ENCODE data around the gene MDM4. TPM values are rescaled to one million over a fixed set of nuclear protein-coding genes. Genes with fewer than 3 reads are reported as not detected.

Gene MDM4
- total RNA-seq, 1 experiment from 2014 or later: 42.1 TPM

- ChIA-PET CTCF (interaction anchor here (0.9 kb wide), 1 partner anchor 831 kb away, joined by 5 read pairs; no protein-coding TSS in a partner anchor), POLR2A (no interaction called here)
- no peak for ATAC-seq
Measured at GRCh38 chr1:204509186-204509635, 7.0 kb upstream of the MDM4 start.

GRCh38 chr1:204511366-204511765 is 4.8 kb upstream of the MDM4 start:
- intact Hi-C loops (cut with micrococcal nuclease; ENCODE audit: unreplicated experiment) (no loop called here), in situ Hi-C loops (cut with HindIII; ENCODE audit: low pct_unique_long_range_greater_than_20kb, low sequenced_read_pairs) (no loop called here)
- ATAC-seq: no peak
- DNase-seq (ENCODE audit: low read depth, low spot score): no peak
- Histone ChIP-seq H3K9me3 (ENCODE audit: control insufficient read depth, insufficient read depth, low read depth, low read length) (no peaks in the 10 kb centered on the region), H3K4me1 (ENCODE audit: control insufficient read depth, insufficient read depth, low read length) (no peaks in the 10 kb centered on the region), H3K27me3 (ENCODE audit: control insufficient read depth, insufficient read depth, low read length) (no peaks in the 10 kb centered on the region), H3K27ac (ENCODE audit: low read length) (no peak overlapping the region), H3K4me3 (ENCODE audit: low read depth in 2 of 2, low read length in 2 of 2) (no peak overlapping the region), H3K36me3 (ENCODE audit: control insufficient read depth, insufficient read depth, low read length) (no peaks in the 10 kb centered on the region)
- ChIA-PET CTCF (no interaction called here), POLR2A (no interaction called here)
- BruUV-seq (replicated peaks): no TSS peak
- no peak for TF ChIP-seq CTCF (IDR thresholded peaks at IDR 0.05)
- no peak for TF ChIP-seq REST (IDR thresholded peaks at IDR 0.05; ENCODE audit: insufficient read depth in 1 of 2, low read depth in 2 of 2, low read length in 1 of 2)
- TF ChIP-seq POLR2AphosphoS5 (IDR thresholded peaks at IDR 0.05; ENCODE audit: low read depth, low read length): no peak
- no peak for TF ChIP-seq SIN3A (IDR thresholded peaks at IDR 0.05; ENCODE audit: borderline replicate concordance, insufficient read depth, low read depth, low read length)
- TF ChIP-seq TCF7L2 (IDR thresholded peaks at IDR 0.05; ENCODE audit: low read depth, low read length): no peak

More at GRCh38 chr1:204509186-204509635, 7.0 kb upstream of the MDM4 start:
- no peak for TF ChIP-seq SIN3A (IDR thresholded peaks at IDR 0.05; ENCODE audit: borderline replicate concordance, insufficient read depth, low read depth, low read length)
- TF ChIP-seq POLR2AphosphoS5 (IDR thresholded peaks at IDR 0.05; ENCODE audit: low read depth, low read length): no peak
- no peak for TF ChIP-seq TCF7L2 (IDR thresholded peaks at IDR 0.05; ENCODE audit: low read depth, low read length)
- no peak for TF ChIP-seq REST (IDR thresholded peaks at IDR 0.05; ENCODE audit: insufficient read depth in 1 of 2, low read depth in 2 of 2, low read length in 1 of 2)
- TF ChIP-seq CTCF (IDR thresholded peaks at IDR 0.05): no peak
- H3K36me3 ChIP-seq (ENCODE audit: control insufficient read depth, insufficient read depth, low read length): no peaks in the 10 kb centered on the region
- H3K4me3 ChIP-seq (ENCODE audit: low read depth in 2 of 2, low read length in 2 of 2): no peak overlapping the region
- H3K27me3 ChIP-seq (ENCODE audit: control insufficient read depth, insufficient read depth, low read length): no peaks in the 10 kb centered on the region
- H3K27ac ChIP-seq (ENCODE audit: low read length): no peak overlapping the region
- no peaks in the 10 kb centered on the region for H3K9me3 ChIP-seq (ENCODE audit: control insufficient read depth, insufficient read depth, low read depth, low read length)
- intact Hi-C loops (cut with micrococcal nuclease; ENCODE audit: unreplicated experiment): no loop called here
- in situ Hi-C loops (cut with HindIII; ENCODE audit: low pct_unique_long_range_greater_than_20kb, low sequenced_read_pairs): no loop called here
- BruUV-seq (replicated peaks): no TSS peak
- H3K4me1 ChIP-seq (ENCODE audit: control insufficient read depth, insufficient read depth, low read length): no peaks in the 10 kb centered on the region; the same call in 1 of the 2 replicates
- no peak for DNase-seq (ENCODE audit: low read depth, low spot score)
